Measurements from ENCODE around the gene LRRC4C.

LRRC4C gene

GRCh38 chr11:40435344-40435743 is 1024.1 kb downstream of the LRRC4C start:
- no peak for DNase-seq (ENCODE audit: low read depth in 1 of 2, low spot score in 1 of 2)
- no peak for TF ChIP-seq JUND (IDR thresholded peaks at IDR 0.05; ENCODE audit: low read depth)
- in situ Hi-C loops (cut with HindIII; ENCODE audit: low pct_unique_long_range_greater_than_20kb, low sequenced_read_pairs): no loop called here

- no peak for TF ChIP-seq JUND (IDR thresholded peaks at IDR 0.05; ENCODE audit: low read depth)
- in situ Hi-C loops (cut with HindIII; ENCODE audit: low pct_unique_long_range_greater_than_20kb, low sequenced_read_pairs): no loop called here
- DNase-seq (ENCODE audit: low read depth in 1 of 2, low spot score in 1 of 2): no peak
Observed at GRCh38 chr11:40434926-40435325, 1024.5 kb downstream of the LRRC4C start.

- in situ Hi-C loops (cut with HindIII; ENCODE audit: low pct_unique_long_range_greater_than_20kb, low sequenced_read_pairs): no loop called here
- TF ChIP-seq JUND (IDR thresholded peaks at IDR 0.05; ENCODE audit: low read depth): no peak
Observed at GRCh38 chr11:40432358-40432757, 1027.1 kb downstream of the LRRC4C start.

DNA sequence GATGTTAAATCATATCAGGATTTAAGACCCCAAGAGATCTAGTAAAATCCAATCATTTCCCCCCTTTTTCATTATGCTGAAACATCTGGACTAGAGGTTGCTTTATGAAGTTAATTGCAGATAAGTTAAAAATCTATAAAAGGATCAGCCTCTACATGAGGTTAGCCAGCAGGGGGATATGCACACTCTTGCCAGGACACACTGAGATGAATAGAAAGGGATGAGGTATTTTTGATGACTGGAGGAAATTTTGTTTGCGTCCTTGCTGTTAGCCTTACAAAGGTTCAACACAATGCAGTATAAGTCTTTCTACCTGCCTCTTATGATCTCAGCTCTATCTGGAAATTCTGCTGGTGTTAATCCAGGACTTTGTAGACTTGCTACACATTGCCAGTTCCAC is 1034.3 kb downstream of the LRRC4C start:
- in situ Hi-C loops (cut with HindIII; ENCODE audit: low pct_unique_long_range_greater_than_20kb, low sequenced_read_pairs): no loop called here
- no peak for TF ChIP-seq JUND (IDR thresholded peaks at IDR 0.05; ENCODE audit: low read depth)
- peak in 1 of 2 experiments; percentile 33 for DNase-seq (ENCODE audit: low read depth in 1 of 2, low spot score in 1 of 2)

More at GRCh38 chr11:40432358-40432757, 1027.1 kb downstream of the LRRC4C start:
- DNase-seq (ENCODE audit: low read depth in 1 of 2, low spot score in 1 of 2): no peak

DNA sequence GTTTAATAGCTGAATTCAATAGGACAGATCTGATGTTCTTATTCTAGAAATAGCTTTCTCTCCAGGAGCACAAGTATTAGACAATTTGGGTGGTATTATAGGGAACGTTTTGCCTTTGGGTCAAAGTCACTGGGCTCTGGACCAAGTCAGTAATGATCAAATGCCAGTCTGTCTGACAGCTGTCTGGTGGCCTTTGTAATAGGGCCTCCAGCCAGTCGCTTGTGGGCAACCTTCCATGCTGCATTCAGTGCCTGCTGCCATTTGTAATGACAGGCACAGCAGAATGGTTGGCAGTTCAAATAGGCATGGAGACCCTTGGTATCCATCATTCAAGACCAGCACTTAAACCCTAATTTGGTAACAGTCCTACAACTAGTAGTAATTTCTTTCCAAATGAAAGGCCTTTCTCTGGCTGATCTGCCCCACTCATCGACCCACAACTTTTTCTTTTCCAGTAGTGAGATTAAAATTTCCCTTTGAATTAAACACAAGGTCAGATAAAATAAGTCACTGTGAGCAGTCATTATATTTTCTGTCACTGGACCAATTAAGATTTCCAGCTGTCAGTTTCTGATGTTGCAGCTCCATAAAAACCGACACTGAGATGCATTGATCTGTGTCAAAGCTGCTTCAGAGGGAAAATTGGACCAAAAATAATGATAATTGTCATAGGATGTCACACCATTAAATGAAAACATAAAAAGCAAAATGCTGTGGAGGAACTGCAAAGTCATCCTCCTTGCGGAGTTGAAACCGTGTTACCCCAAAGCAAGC is 1038.1 kb downstream of the LRRC4C start:
- in situ Hi-C loops (cut with HindIII; ENCODE audit: low pct_unique_long_range_greater_than_20kb, low sequenced_read_pairs): no loop called here
- TF ChIP-seq JUND (IDR thresholded peaks at IDR 0.05; ENCODE audit: low read depth): no peak
- DNase-seq (ENCODE audit: low read depth in 1 of 2, low spot score in 1 of 2): no peak

GRCh38 chr11:40417627-40418026 is 1041.8 kb downstream of the LRRC4C start:
- DNase-seq (ENCODE audit: low read depth in 1 of 2, low spot score in 1 of 2): no peak
- in situ Hi-C loops (cut with HindIII; ENCODE audit: low pct_unique_long_range_greater_than_20kb, low sequenced_read_pairs): no loop called here
- TF ChIP-seq JUND (IDR thresholded peaks at IDR 0.05; ENCODE audit: low read depth): no peak

DNA sequence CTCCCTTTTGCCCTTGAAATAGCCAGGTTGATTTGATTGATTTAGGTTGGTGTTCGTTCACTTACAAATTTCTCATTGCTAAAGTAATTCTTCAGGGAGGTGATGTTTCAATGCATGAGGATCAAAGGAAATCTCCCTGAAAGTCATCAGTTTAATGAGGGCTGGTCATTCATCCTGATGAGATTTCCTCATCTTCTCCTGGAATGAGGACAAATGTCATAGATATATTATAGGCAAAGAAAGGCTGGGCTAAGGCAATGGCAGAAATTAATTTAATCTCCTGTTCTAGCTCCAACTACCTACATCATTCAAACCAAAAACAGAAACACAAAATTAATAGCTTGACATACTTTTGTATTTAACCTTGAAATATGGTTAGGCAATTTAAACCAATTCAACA is 1052.1 kb downstream of the LRRC4C start:
- TF ChIP-seq JUND (IDR thresholded peaks at IDR 0.05; ENCODE audit: low read depth): no peak
- in situ Hi-C loops (cut with HindIII; ENCODE audit: low pct_unique_long_range_greater_than_20kb, low sequenced_read_pairs): no loop called here
- no peak for DNase-seq (ENCODE audit: low read depth in 1 of 2, low spot score in 1 of 2)

GRCh38 chr11:40405614-40406013 is 1053.8 kb downstream of the LRRC4C start:
- no peak for DNase-seq (ENCODE audit: low read depth in 1 of 2, low spot score in 1 of 2)
- in situ Hi-C loops (cut with HindIII; ENCODE audit: low pct_unique_long_range_greater_than_20kb, low sequenced_read_pairs): no loop called here
- no peak for TF ChIP-seq JUND (IDR thresholded peaks at IDR 0.05; ENCODE audit: low read depth)

- in situ Hi-C loops (cut with HindIII; ENCODE audit: low pct_unique_long_range_greater_than_20kb, low sequenced_read_pairs): no loop called here
- DNase-seq (ENCODE audit: low read depth in 1 of 2, low spot score in 1 of 2): no peak
- TF ChIP-seq JUND (IDR thresholded peaks at IDR 0.05; ENCODE audit: low read depth): no peak
Observed at GRCh38 chr11:40403321-40403720, 1056.1 kb downstream of the LRRC4C start.

- peak in 1 of 2 experiments; percentile 25 for DNase-seq (ENCODE audit: low read depth in 1 of 2, low spot score in 1 of 2)
- TF ChIP-seq JUND (IDR thresholded peaks at IDR 0.05; ENCODE audit: low read depth): no peak
- in situ Hi-C loops (cut with HindIII; ENCODE audit: low pct_unique_long_range_greater_than_20kb, low sequenced_read_pairs): no loop called here
Observed at GRCh38 chr11:40401132-40401853, 1058.2 kb downstream of the LRRC4C start.

- no peak for DNase-seq (ENCODE audit: low read depth in 1 of 2, low spot score in 1 of 2)
- no peak for TF ChIP-seq JUND (IDR thresholded peaks at IDR 0.05; ENCODE audit: low read depth)
- in situ Hi-C loops (cut with HindIII; ENCODE audit: low pct_unique_long_range_greater_than_20kb, low sequenced_read_pairs): no loop called here
Observed at GRCh38 chr11:40397141-40397540, 1062.3 kb downstream of the LRRC4C start.

- DNase-seq (ENCODE audit: low read depth in 1 of 2, low spot score in 1 of 2): no peak
- TF ChIP-seq JUND (IDR thresholded peaks at IDR 0.05; ENCODE audit: low read depth): no peak
- in situ Hi-C loops (cut with HindIII; ENCODE audit: low pct_unique_long_range_greater_than_20kb, low sequenced_read_pairs): no loop called here
Observed at GRCh38 chr11:40393511-40393910, 1065.9 kb downstream of the LRRC4C start.

DNA sequence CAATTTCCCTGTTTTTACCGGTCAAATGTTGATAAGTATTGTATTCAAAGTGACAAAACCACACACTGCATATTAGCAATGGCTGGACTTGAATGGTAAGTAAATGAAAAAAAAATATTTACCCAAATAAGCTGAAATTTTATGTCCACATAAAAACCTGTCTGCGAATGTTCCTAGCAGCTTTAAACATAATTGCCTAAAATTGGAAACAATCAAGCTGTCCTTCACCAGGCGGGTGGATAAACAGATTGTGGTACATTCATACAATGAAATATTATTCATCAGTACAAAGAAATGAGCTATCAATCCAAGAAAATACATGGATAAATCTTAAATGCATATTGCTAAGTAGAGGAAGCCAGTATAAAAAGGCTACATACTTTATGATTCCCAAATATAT is 1067.8 kb downstream of the LRRC4C start:
- in situ Hi-C loops (cut with HindIII; ENCODE audit: low pct_unique_long_range_greater_than_20kb, low sequenced_read_pairs): no loop called here
- no peak for TF ChIP-seq JUND (IDR thresholded peaks at IDR 0.05; ENCODE audit: low read depth)
- DNase-seq (ENCODE audit: low read depth in 1 of 2, low spot score in 1 of 2): no peak

Data from T47D (cell line).